ACC112 (cell line): ENCODE results near the gene SSR1.
"Not testable (repeated sequence)": the region's sequence is repeated elsewhere in the genome, so short reads cannot be mapped to it uniquely, and the experiment has no call there.

ENCODE experiments used
- H2AFZ ChIP-seq: fragments of 200-600 bp; sonication (generic); one replicate; pipeline ENCODE4 v1.6.0; 2017; ENCODE audit warnings: antibody characterized with exemption, low read length; ENCODE audit not compliant: unreplicated experiment
- H3K27ac ChIP-seq: fragments of 200-600 bp; sonication (generic); 2 replicates; pipeline ENCODE4 v1.5.1; 2014; ENCODE audit warnings: low read depth, mild to moderate bottlenecking, antibody characterized with exemption, low read length, moderate library complexity
- H3K27me3 ChIP-seq: fragments of 200-600 bp; sonication (generic); 2 replicates; pipeline ENCODE4 v1.6.1; 2014; ENCODE audit warnings: mild to moderate bottlenecking, antibody characterized with exemption, low read length, moderate library complexity, mixed read lengths; ENCODE audit not compliant: insufficient read depth
- H3K36me3 ChIP-seq: fragments of 200-600 bp; sonication (generic); 2 replicates; pipeline ENCODE4 v1.6.1; 2016; ENCODE audit warnings: mild to moderate bottlenecking, antibody characterized with exemption, low read length, moderate library complexity, mixed read lengths; ENCODE audit not compliant: insufficient read depth
- H3K4me1 ChIP-seq: fragments of 200-600 bp; sonication (generic); one replicate; pipeline ENCODE4 v1.6.1; 2016; ENCODE audit warnings: low read length, mixed read lengths; ENCODE audit not compliant: insufficient read depth, unreplicated experiment, control insufficient read depth
- H3K4me3 ChIP-seq: fragments of 200-600 bp; sonication (generic); 2 replicates; pipeline ENCODE4 v1.5.1; 2014; ENCODE audit warnings: mild to moderate bottlenecking, low read depth, low read length
- H3K79me2 ChIP-seq: fragments of 200-600 bp; sonication (generic); one replicate; pipeline ENCODE4 v1.6.0; 2016; ENCODE audit warnings: low read length; ENCODE audit not compliant: control insufficient read depth, unreplicated experiment, insufficient read depth

The SSR1 gene

DNA sequence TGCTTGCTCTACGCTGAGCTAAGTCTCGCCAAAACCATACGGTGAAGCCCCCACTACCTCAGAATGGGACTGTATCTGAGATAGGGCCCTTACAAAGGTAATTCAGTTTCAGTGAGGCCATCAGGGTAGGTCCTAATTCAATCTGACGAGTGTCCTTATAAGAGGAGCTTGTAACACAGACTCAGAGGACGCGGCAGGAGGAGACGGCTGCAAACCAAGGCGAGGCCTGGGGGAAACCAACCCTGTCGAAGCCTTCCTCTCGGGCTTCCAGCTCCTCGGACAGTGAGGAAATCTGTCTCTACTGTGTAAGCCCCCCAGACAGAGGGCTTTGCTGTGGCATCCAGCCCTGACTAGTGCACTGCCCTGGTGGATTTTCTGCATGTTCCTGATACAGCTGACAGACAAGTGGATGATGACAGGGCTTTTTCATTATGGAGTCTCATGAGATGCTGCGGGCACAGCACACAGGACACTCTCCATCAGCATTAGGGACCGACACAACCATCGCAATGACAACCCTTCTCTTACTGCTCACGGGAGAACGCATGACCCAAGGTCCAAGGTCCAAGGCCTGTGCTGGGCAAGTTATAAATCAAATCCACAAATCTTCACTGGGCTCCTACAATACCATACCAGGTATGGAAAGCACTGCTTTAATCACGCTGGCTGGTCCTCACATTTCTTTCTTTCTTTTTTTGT is 48.2 kb downstream of the SSR1 start:
- no peak overlapping the region for H3K27ac ChIP-seq
- H2AFZ ChIP-seq = no peak overlapping the region
- H3K27me3 ChIP-seq = no peaks in the 10 kb centered on the region
- H3K4me1 ChIP-seq = peaks cover 17% of the 10 kb centered on the region
- H3K36me3 ChIP-seq = no peaks in the 10 kb centered on the region
- no peaks in the 10 kb centered on the region for H3K79me2 ChIP-seq
- no peak overlapping the region for H3K4me3 ChIP-seq

DNA sequence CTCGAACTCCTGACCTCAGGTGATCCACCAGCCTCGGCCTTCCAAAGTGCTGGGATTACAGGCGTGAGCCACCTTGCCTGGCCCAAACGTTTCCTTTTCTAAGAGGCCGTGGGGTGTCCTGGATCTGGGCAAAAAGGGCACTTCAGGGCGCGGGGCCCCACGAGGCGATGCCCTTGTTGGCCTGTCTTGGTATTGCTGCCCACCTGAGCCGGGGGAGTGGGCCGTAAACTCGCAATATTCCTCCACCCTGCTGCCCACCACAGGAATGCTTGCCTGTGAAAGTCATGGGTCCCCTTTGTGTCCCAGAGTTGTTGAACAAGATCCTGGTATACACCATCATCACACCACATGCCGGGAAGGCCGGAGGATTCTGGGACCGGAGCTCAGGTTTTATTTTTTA is 49.0 kb downstream of the SSR1 start:
- Histone ChIP-seq H3K79me2 (no peaks in the 10 kb centered on the region), H3K4me3 (no peak overlapping the region), H2AFZ (no peak overlapping the region), H3K27ac (no peak overlapping the region), H3K27me3 (no peaks in the 10 kb centered on the region), H3K36me3 (no peaks in the 10 kb centered on the region), H3K4me1 (peaks cover 17% of the 10 kb centered on the region)

DNA sequence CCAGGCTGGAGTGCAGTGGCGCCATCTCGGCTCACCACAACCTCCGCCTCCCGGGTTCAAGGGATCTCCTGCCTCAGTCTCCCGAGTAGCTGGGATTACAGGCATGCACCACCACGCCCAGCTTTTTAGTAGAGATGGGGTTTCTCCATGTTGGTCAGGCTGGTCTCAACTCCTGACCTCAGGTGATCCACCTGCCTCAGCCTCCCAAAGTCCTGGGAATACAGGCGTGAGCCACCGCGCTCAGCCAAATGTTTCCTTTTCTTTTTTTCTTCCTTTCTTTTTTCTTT is 49.5 kb downstream of the SSR1 start:
- peaks cover 17% of the 10 kb centered on the region for H3K4me1 ChIP-seq
- H3K36me3 ChIP-seq = not testable (repeated sequence)

DNA sequence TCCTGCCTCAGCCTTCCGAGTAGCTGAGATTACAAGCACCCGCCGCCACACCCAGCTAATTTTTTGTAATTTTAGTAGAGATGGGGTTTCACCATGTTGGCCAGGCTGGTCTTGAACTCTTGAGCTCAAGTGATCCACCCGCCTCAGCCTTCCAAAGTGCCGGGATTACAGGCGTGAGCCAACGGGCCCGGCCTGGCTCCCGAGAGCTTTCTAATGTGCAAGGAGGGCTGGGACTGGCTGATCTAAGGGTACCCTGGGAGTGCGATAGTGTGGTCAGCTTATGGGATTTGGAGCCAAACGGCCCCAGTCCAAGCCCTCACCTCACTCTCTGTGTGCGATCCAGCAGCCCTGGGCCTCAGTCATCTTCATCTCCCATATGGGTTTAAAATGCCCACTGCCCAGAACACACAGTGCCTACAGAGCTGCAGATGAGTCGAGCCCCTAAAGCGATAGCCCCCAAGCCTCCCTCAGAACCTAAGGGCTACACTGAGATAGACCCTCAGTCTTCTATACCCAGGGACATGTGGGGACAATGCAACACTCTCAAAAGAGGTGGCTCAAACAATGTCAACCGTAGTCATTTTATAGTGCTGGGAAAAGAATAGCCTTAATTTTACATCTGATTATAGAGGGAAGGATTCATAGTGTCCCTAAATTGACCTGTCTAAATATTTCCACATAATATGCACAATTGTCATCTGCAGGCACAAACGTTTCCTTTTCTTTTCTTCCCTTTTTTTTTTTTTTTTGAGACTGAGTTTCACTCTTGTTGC is 50.1 kb downstream of the SSR1 start:
- H3K27me3 ChIP-seq = no peaks in the 10 kb centered on the region
- no peaks in the 10 kb centered on the region for H3K36me3 ChIP-seq

More for the DNA sequence above, 49.5 kb downstream of the SSR1 start:
- H2AFZ ChIP-seq, H3K27me3 ChIP-seq, H3K27ac ChIP-seq, H3K79me2 ChIP-seq, H3K4me3 ChIP-seq: not testable (repeated sequence)

DNA sequence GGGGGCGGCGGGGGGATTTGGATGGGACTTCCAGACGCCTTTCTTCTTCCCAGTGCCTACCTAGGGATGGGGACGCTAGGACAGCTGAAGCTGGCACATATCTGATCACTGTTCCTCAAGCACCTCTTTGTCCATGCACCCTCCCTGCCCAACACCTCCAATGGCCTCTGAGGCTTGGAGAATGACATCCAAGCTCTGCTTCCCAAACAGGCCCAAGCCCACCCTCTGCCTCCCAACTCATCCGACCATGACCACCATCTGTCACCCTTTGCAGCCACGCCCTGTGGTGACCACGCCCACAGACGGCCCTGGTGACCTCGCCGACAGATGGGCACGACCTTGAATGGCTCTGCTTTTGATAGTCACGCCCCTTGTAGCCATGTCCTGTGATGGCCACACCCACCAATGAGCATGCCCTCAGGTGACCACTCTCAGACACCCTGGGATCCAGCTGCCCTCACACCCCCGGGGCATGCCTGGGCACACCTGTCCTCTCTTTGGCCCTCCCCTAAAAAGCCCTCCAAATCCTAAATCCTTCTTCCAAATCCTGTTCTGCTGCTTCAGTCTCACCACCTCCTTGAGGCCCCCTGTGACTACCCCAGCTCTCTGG is 51.0 kb downstream of the SSR1 start:
- Histone ChIP-seq H3K27ac (no peak overlapping the region), H3K4me3 (peak overlapping the region; percentile 91), H3K4me1 (peaks cover 9% of the 10 kb centered on the region), H3K27me3 (no peaks in the 10 kb centered on the region), H2AFZ (peak overlapping the region; percentile 95), H3K79me2 (no peaks in the 10 kb centered on the region), H3K36me3 (no peaks in the 10 kb centered on the region)

More for the DNA sequence above, 50.1 kb downstream of the SSR1 start:
- Histone ChIP-seq H3K4me3 (no peak overlapping the region), H3K27ac (no peak overlapping the region), H2AFZ (no peak overlapping the region), H3K4me1 (peaks cover 17% of the 10 kb centered on the region), H3K79me2 (no peaks in the 10 kb centered on the region)

DNA sequence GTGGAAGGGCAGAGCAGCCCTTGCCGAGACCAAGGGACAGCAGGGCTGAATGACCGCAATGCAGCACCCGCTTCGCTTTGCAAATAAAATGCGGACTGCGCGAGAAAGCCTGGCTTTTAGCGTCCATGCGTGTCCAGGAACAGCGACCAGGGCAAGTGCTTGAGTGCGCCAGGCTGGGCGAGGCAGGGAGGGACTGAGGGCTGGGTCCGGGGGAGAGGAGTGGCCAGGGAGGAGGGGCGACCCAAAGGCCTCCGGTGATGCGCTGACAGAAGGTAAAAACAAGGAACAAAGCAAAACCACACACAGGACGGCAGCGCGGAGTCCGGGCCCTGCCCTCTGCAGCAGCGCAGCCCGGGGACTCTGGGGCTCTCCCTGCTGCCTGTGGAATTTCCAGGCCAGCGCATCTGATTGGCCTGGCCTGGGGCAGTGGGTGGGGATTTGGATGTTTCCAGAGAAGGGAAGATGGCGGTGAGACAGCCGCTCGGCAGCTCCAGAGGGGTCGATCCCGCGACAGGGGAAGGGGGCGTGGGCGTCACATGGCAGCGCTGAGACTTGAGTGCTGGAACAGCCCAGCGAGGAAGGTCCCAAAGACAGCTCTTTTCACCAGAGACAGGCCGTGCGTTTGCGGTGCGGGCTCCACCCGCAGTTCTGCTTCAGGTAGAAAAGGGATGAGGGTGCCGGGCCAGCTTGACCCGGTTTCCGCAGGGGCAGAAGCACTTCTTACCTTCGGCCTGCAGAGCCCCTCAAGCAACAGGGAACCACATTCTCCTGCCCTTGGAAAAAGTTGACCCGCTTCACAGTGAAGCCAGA is 51.8 kb downstream of the SSR1 start:
- peak overlapping the region; percentile 95 for H2AFZ ChIP-seq
- no peak overlapping the region for H3K27ac ChIP-seq

DNA sequence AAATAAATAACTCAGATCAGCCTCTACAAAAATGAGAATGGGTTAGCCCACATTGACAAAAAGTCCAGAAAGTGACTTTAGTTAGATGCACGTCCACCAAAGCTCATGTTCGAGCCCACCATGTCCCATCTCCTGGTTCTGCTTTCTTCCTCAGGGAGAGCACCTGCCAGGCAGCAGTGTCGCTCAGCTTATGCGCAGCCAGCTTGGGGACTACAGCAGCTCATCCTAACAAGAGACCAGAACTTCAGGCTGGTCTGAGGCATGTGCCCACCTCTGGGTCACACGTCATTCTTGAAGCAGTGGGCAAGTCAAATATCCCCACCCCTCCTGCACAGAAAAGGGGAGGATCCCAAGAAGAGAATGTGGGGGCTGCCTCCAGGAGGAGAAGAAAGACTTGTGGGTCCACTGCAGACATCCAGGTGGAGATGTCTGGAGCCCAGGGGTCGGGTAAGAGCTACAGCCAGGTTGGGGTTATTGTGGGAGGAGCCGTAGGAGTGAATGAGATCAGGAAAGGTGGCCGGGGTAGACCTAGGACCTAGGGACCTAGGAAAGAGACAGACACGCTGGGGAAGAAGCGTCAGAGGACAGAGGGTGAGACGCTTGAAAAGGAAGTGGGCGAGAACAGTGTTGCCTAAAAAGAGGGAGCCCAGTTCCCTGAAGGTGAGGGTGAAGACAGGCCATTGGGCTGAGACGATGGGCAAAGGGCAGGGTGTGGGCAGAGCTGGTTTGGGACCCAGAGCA is 52.5 kb downstream of the SSR1 start:
- H3K27ac ChIP-seq = no peak overlapping the region
- H3K36me3 ChIP-seq = no peaks in the 10 kb centered on the region
- peak overlapping the region; percentile 91 for H3K4me3 ChIP-seq
- peak overlapping the region; percentile 95 for H2AFZ ChIP-seq
- H3K79me2 ChIP-seq = no peaks in the 10 kb centered on the region
- no peaks in the 10 kb centered on the region for H3K27me3 ChIP-seq
- H3K4me1 ChIP-seq = peaks cover 7% of the 10 kb centered on the region

More for the DNA sequence above, 51.8 kb downstream of the SSR1 start:
- H3K4me1 ChIP-seq = peaks cover 7% of the 10 kb centered on the region
- H3K36me3 ChIP-seq = no peaks in the 10 kb centered on the region
- peak overlapping the region; percentile 91 for H3K4me3 ChIP-seq
- no peaks in the 10 kb centered on the region for H3K79me2 ChIP-seq
- no peaks in the 10 kb centered on the region for H3K27me3 ChIP-seq

DNA sequence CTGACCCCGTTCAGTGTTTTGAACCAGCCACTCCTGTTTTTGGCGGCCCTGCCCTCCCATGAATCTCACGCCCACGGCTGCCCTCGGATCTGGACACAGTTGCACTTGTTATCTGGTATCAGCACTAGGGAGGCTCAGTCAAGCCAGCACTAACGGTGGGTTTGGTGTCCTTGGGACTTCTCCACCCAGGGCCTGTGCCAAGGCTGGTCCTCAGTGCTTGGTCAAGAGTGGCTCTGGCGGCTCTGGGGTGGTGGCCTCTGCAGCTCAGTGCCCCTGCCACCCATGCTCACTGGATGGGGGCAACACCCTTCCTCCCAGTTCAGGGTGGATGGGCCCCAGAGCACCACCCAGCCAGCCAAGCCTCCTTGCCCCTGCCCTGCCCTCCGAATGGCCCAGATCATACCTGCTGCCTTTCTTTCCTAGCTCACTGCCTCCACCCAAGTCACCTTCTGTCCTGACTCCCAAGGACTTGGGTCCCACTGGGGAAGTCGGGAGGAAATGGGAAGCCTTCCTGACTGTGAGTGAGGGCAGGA is 54.7 kb downstream of the SSR1 start:
- H3K4me1 ChIP-seq = peaks cover 7% of the 10 kb centered on the region

DNA sequence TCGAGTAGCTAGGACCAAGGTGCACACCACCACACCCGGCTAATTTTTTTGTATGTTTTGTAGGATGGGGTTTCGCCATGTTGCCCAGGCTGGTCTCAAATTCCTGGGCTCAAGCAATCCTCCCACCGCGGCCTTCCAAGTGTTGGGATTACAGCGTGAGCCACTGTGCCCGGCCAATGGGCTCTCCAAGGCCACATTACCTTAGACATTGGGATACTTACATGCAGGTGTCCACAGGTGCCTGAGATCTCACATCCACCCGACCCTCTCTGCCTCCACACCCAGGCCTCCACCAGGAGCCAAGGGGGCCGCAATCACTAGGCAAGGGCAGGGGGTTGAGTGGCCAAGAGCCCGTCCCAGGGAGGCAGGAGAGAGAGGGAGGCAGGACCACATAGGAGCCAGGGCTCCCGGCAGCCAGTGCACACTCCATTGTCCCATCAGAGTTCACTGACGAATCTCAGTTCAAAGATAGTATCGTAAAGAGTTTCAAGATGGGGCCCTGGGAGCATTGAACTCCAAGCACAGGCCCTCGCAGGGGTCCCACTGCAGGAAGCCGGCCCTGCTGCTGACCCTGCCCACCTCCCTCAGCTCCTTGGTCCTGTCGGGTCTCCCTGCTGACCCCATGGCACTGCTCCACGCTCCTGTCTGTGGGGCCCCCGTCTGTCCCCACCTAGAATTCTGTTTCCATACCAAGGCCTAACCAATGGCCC is 55.3 kb downstream of the SSR1 start:
- H3K27ac ChIP-seq = no peak overlapping the region
- H2AFZ ChIP-seq = no peak overlapping the region
- H3K4me1 ChIP-seq = peaks cover 7% of the 10 kb centered on the region
- no peaks in the 10 kb centered on the region for H3K27me3 ChIP-seq
- no peak overlapping the region for H3K4me3 ChIP-seq
- H3K79me2 ChIP-seq = no peaks in the 10 kb centered on the region
- no peaks in the 10 kb centered on the region for H3K36me3 ChIP-seq

More for the DNA sequence above, 54.7 kb downstream of the SSR1 start:
- Histone ChIP-seq H3K27me3 (no peaks in the 10 kb centered on the region), H3K36me3 (no peaks in the 10 kb centered on the region), H2AFZ (no peak overlapping the region), H3K27ac (no peak overlapping the region), H3K4me3 (no peak overlapping the region), H3K79me2 (no peaks in the 10 kb centered on the region)
